H9 (cell line): ENCODE data around the gene CPT1B. TPM values are rescaled to one million over a fixed set of nuclear protein-coding genes. Genes with fewer than 3 reads are reported as not detected.

Experiments
- DNase-seq: peaks from one replicate; pipeline ENCODE4 v3.0.0-alpha.2; 2017
- H2AFZ ChIP-seq: one replicate; pipeline ENCODE4 v1.6.1; 2013; ENCODE audit warnings: mild to moderate bottlenecking, low read length, control low read depth, moderate library complexity
- H2AK5ac ChIP-seq: 2 replicates; pipeline ENCODE4 v1.6.1; 2013; ENCODE audit warnings: low read length, control low read depth, mixed read lengths; ENCODE audit not compliant: insufficient read length
- H2BK120ac ChIP-seq: one replicate; pipeline ENCODE4 v1.6.1; 2013; ENCODE audit warnings: low read depth, mild to moderate bottlenecking, low read length, control low read depth, inconsistent platforms; ENCODE audit not compliant: poor library complexity, severe bottlenecking
- H2BK12ac ChIP-seq: 2 replicates; pipeline ENCODE4 v1.6.1; 2013; ENCODE audit warnings: low read length, control low read depth, mixed read lengths, low read depth; ENCODE audit not compliant: insufficient read length
- H2BK15ac ChIP-seq: 2 replicates; pipeline ENCODE4 v1.6.1; 2013; ENCODE audit warnings: low read depth, low read length, control low read depth
- H2BK20ac ChIP-seq: one replicate; pipeline ENCODE4 v1.6.1; 2013; ENCODE audit warnings: low read depth, mild to moderate bottlenecking, low read length, control low read depth, inconsistent platforms; ENCODE audit not compliant: poor library complexity, severe bottlenecking
- H2BK5ac ChIP-seq: 2 replicates; pipeline ENCODE4 v1.6.1; 2013; ENCODE audit warnings: low read length, control low read depth, mixed read lengths; ENCODE audit not compliant: insufficient read length
- H3K14ac ChIP-seq: 2 replicates; pipeline ENCODE4 v1.6.1; 2013; ENCODE audit warnings: low read length, control low read depth; ENCODE audit not compliant: insufficient read depth
- H3K18ac ChIP-seq: 2 replicates; pipeline ENCODE4 v1.6.1; 2013; ENCODE audit warnings: low read depth, mild to moderate bottlenecking, mixed read lengths, low read length, control low read depth; ENCODE audit not compliant: insufficient read length
- H3K23ac ChIP-seq: 2 replicates; pipeline ENCODE4 v1.6.1; 2013; ENCODE audit warnings: low read length, control low read depth, mixed read lengths, low read depth; ENCODE audit not compliant: insufficient read length
- H3K23me2 ChIP-seq: 2 replicates; pipeline ENCODE4 v1.6.1; 2013; ENCODE audit warnings: low read depth, mild to moderate bottlenecking, mixed read lengths, low read length, control low read depth; ENCODE audit not compliant: insufficient read length, poor library complexity, severe bottlenecking
- H3K27ac ChIP-seq: 2 replicates; pipeline ENCODE4 v1.5.1; 2013; ENCODE audit warnings: low read length, control low read depth, mixed read lengths, low read depth; ENCODE audit not compliant: insufficient read length
- H3K27me3 ChIP-seq: 2 replicates; pipeline ENCODE4 v1.6.1; 2013; ENCODE audit warnings: low read length, control low read depth, inconsistent platforms; ENCODE audit not compliant: insufficient read depth
- H3K4ac ChIP-seq: 2 replicates; pipeline ENCODE4 v1.6.1; 2013; ENCODE audit warnings: low read depth, mild to moderate bottlenecking, control low read depth, inconsistent platforms, low read length, moderate library complexity
- H3K4me1 ChIP-seq: 2 replicates; pipeline ENCODE4 v1.6.1; 2013; ENCODE audit warnings: low read length, control low read depth, inconsistent platforms; ENCODE audit not compliant: insufficient read depth
- H3K4me2 ChIP-seq: 2 replicates; pipeline ENCODE4 v1.6.1; 2013; ENCODE audit warnings: low read length, control low read depth, mixed read lengths; ENCODE audit not compliant: insufficient read length, insufficient read depth
- H3K56ac ChIP-seq: 2 replicates; pipeline ENCODE4 v1.6.1; 2013; ENCODE audit warnings: low read depth, mild to moderate bottlenecking, mixed read lengths, low read length, control low read depth; ENCODE audit not compliant: insufficient read length
- H3K79me1 ChIP-seq: 2 replicates; pipeline ENCODE4 v1.6.1; 2013; ENCODE audit warnings: low read depth, mild to moderate bottlenecking, moderate library complexity, low read length, control low read depth, inconsistent platforms; ENCODE audit not compliant: insufficient read depth, poor library complexity, severe bottlenecking
- H3K79me2 ChIP-seq: 2 replicates; pipeline ENCODE4 v1.6.1; 2013; ENCODE audit warnings: low read length, control low read depth, inconsistent platforms; ENCODE audit not compliant: insufficient read depth
- H3K9ac ChIP-seq: 2 replicates; pipeline ENCODE4 v1.6.1; 2013; ENCODE audit warnings: low read length, control low read depth, mixed read lengths; ENCODE audit not compliant: insufficient read length; ENCODE audit errors: extremely low read depth
- H3K9me3 ChIP-seq: one replicate; pipeline ENCODE4 v1.6.1; 2013; ENCODE audit warnings: low read depth, low read length, inconsistent platforms; ENCODE audit not compliant: control insufficient read depth
- H3T11ph ChIP-seq: one replicate; pipeline ENCODE4 v1.6.1; 2013; ENCODE audit warnings: mild to moderate bottlenecking, low read length, control low read depth, inconsistent platforms
- H4K20me1 ChIP-seq: one replicate; pipeline ENCODE4 v1.6.1; 2013; ENCODE audit not compliant: control insufficient read depth, insufficient read length, insufficient read depth
- H4K5ac ChIP-seq: 2 replicates; pipeline ENCODE4 v1.6.1; 2013; ENCODE audit warnings: low read depth, mild to moderate bottlenecking, mixed read lengths, low read length, control low read depth; ENCODE audit not compliant: insufficient read length
- H4K8ac ChIP-seq: replicated peaks from 2 replicates; pipeline ENCODE4 v1.6.1; 2013; ENCODE audit warnings: low read length, control low read depth, mixed read lengths, low read depth; ENCODE audit not compliant: insufficient read length
- H4K91ac ChIP-seq: 2 replicates; pipeline ENCODE4 v1.6.1; 2013; ENCODE audit warnings: low read depth, mild to moderate bottlenecking, moderate library complexity, mixed read lengths, low read length, control low read depth; ENCODE audit not compliant: insufficient read length
- H3K27ac Mint-ChIP-seq, 3 experiments: 2 replicates in 2 of 3; 3 replicates in 1 of 3; pipeline ENCODE4 v1.8.0; 2020 to 2021; ENCODE audit warnings: mixed read lengths in 3 of 3, mild to moderate bottlenecking in 1 of 3, moderate library complexity in 1 of 3
- H3K27me3 Mint-ChIP-seq: 2 replicates; pipeline ENCODE4 v1.8.0; 2021; ENCODE audit warnings: low read depth, mild to moderate bottlenecking, moderate library complexity, mixed read lengths
- H3K36me3 Mint-ChIP-seq, 3 experiments: 2 replicates in 2 of 3; 3 replicates in 1 of 3; pipeline ENCODE4 v1.8.0; 2020 to 2021; ENCODE audit warnings: low read depth in 3 of 3, mixed read lengths in 3 of 3; ENCODE audit not compliant: insufficient read depth in 1 of 3
- H3K4me1 Mint-ChIP-seq, 2 experiments: 2 replicates each; pipeline ENCODE4 v1.8.0; 2020; ENCODE audit warnings: mixed read lengths in 2 of 2
- H3K4me3 Mint-ChIP-seq, 2 experiments: 2 replicates in 1 of 2; 3 replicates in 1 of 2; pipeline ENCODE4 v1.8.0; 2020 to 2021; ENCODE audit warnings: mild to moderate bottlenecking in 2 of 2, mixed read lengths in 2 of 2, moderate library complexity in 1 of 2
- H3K9me3 Mint-ChIP-seq, 2 experiments: 2 replicates in 1 of 2; 3 replicates in 1 of 2; pipeline ENCODE4 v1.8.0; 2020; ENCODE audit warnings: mild to moderate bottlenecking in 2 of 2, mixed read lengths in 2 of 2, moderate library complexity in 1 of 2
- WGBS: extraction: QIAGEN DNeasy Blood & Tissue Kit; methylation state at CpG from one replicate; pipeline ENCODE4 v1.1.7; 2013; ENCODE audit warnings: missing lambda C conversion rate, low lambda C conversion rate, mixed read lengths; ENCODE audit not compliant: insufficient read length; ENCODE audit errors: extremely low coverage; 5-methylcytosine and 5-hydroxymethylcytosine counted together
- total RNA-seq: library from RNA; stranded (reverse); gene quantifications from 2 replicates; pipeline ENCODE4 v1.2.1, GENCODE V29; 2021
- TF ChIP-seq, protein P1 (sequence below): fragments of 200-600 bp; sonication (generic); conservative IDR thresholded peaks from 3 replicates; pipeline ENCODE4 v1.8.0; 2021; ENCODE audit warnings: antibody characterized with exemption, mild to moderate bottlenecking

Gene CPT1B
- total RNA-seq, 1 experiment from 2014 or later, result 65.7 TPM

DNA sequence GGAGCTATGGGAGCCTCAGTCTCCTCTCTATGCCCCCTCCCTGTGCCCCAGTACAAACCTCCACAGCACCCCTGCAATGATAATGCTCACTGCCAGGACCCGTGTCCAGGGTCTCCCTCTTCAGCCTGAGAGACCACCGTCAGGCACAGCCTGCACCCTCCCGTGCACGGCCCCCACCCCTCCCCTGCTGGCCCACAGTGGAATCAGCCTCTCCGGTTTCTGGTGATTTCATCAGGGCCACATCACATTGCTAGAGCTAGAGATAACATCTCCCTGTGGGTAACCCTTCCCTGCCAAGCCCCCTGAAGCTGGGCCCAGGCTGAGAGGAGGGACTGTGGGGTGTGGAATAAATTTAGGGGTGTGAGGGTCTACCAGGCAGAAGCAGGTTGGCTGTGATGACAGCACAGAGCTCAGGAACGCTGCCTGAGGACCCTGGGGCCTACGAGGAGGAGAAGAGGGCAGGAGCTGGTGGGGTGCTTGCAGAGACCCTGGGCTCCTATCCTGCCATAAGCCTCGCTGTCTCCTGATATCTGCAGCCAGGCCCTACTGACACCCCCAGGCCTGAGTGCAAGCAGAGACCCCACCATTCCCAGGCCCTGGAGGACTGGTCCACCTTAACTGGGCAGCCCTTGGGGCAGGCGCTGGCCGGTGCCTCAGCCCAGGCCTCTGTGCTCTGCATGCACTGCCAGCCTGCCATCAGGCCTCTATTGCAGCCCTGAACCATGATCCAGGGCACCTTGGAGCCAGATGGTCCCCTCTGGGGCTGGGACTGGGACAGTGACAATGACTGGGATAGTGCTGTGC, 32.5 kb downstream of the CPT1B start, which contains the start of gene KLHDC7B:
KLHDC7B (plus strand) TSS at position 378 of the 804 bp plus-strand sequence; CDS start at position 723, 345 bp downstream.
- Histone ChIP-seq H4K20me1 (no peaks in the 10 kb centered on the region), H3K4me2 (no peak within 1 kb of the TSS), H3K56ac (no peak within 1 kb of the TSS), H3K9ac (no peak within 1 kb of the TSS), H3K14ac (no peak within 1 kb of the TSS), H3K18ac (no peak within 1 kb of the TSS), H2AFZ (no peak within 1 kb of the TSS), H3K4ac (no peak within 1 kb of the TSS), H2BK120ac (no peak within 1 kb of the TSS), H2BK5ac (no peak within 1 kb of the TSS), H2BK15ac (no peak within 1 kb of the TSS), H3K23ac (no peak within 1 kb of the TSS), H2BK20ac (no peak within 1 kb of the TSS), H4K8ac (no peak within 1 kb of the TSS), H3K4me1 (no peaks in the 10 kb centered on the region), H3K9me3 (no peaks in the 10 kb centered on the region), H3K27me3 (no peaks in the 10 kb centered on the region; the same call in 1 of the 2 replicates), H3K79me1 (no peaks in the 10 kb centered on the region), H3K79me2 (no peaks in the 10 kb centered on the region), H3K23me2 (peaks cover 2% of the 10 kb centered on the region), H2BK12ac (no peak within 1 kb of the TSS), H4K91ac (no peak within 1 kb of the TSS), H3T11ph (no peak within 1 kb of the TSS), H4K5ac (no peak within 1 kb of the TSS), H2AK5ac (no peak within 1 kb of the TSS), H3K27ac (no peak within 1 kb of the TSS)
- Mint-ChIP-seq H3K36me3 (no peaks in the 10 kb centered on the region), H3K27me3 (peaks cover 43% of the 10 kb centered on the region), H3K4me1 (peaks cover 0 to 3% of the 10 kb centered on the region in 2 experiments; a peak in 1 of 4 replicates), H3K9me3 (no peaks in the 10 kb centered on the region; a peak in 1 of 5 replicates), H3K27ac (no peak within 1 kb of the TSS), H3K4me3 (no peak within 1 kb of the TSS)
- TF ChIP-seq, protein P1, sequence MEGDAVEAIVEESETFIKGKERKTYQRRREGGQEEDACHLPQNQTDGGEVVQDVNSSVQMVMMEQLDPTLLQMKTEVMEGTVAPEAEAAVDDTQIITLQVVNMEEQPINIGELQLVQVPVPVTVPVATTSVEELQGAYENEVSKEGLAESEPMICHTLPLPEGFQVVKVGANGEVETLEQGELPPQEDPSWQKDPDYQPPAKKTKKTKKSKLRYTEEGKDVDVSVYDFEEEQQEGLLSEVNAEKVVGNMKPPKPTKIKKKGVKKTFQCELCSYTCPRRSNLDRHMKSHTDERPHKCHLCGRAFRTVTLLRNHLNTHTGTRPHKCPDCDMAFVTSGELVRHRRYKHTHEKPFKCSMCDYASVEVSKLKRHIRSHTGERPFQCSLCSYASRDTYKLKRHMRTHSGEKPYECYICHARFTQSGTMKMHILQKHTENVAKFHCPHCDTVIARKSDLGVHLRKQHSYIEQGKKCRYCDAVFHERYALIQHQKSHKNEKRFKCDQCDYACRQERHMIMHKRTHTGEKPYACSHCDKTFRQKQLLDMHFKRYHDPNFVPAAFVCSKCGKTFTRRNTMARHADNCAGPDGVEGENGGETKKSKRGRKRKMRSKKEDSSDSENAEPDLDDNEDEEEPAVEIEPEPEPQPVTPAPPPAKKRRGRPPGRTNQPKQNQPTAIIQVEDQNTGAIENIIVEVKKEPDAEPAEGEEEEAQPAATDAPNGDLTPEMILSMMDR, result no peak
- WGBS, result no CpG with 5 or more reads among the region's 10 CpGs
- DNase-seq, result no peak
